HCT116 (cell line): ENCODE data around the gene SEC24A.

ENCODE experiments used
- EZH2 ChIP-seq: fragments of 200-600 bp; sonication (generic); IDR thresholded peaks from 2 replicates; pipeline ENCODE4 v1.6.1; 2017; ENCODE audit warnings: antibody characterized with exemption, mixed run types
- REST ChIP-seq: IDR thresholded peaks from 2 replicates; pipeline ENCODE4 v1.6.1; 2012; ENCODE audit warnings: low read depth
- SIN3A ChIP-seq: IDR thresholded peaks from 2 replicates; pipeline ENCODE4 v1.6.1; 2012; ENCODE audit warnings: low read depth

GRCh38 chr5:134749415-134749814 is 100.8 kb downstream of the SEC24A start:
- TF ChIP-seq REST (no peak), EZH2 (no peak), SIN3A (no peak)
